Measurements from ENCODE around the gene CADPS2.

CADPS2 gene

DNA sequence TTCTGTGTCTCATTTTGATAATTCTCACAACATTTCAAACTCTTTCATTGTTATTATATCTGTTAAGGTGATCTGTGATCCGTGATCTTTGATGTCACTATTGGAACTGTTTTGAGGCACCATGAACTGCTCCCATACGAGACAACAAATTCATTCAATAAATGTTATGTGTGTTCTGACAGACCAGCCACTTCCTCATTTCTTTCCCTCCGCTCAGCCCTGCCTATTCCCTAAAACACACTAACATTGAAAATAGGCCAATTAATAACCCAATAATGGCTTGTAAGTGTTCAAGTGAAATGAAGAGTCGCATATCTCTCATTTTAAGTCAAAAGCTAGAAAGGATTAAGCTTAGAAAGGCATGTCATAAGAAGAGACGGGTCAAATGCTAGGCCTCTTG lies 232.6 kb downstream of the CADPS2 start:
- Histone ChIP-seq H3K27ac (replicated peaks) (no peak overlapping the region), H3K4me3 (replicated peaks; ENCODE audit: insufficient read depth, low read length) (no peak overlapping the region), H3K27me3 (ENCODE audit: insufficient read depth, poor library complexity, severe bottlenecking) (no peaks in the 10 kb centered on the region)
- TF ChIP-seq POLR2AphosphoS5 (IDR thresholded peaks at IDR 0.05; ENCODE audit: low read depth) (no peak), SPI1 (IDR thresholded peaks at IDR 0.05; ENCODE audit: borderline replicate concordance, low read depth) (peak; percentile 67; the same call in 1 of the 2 replicates), GABPA (IDR thresholded peaks at IDR 0.05; ENCODE audit: low read depth) (no peak)
- TF ChIP-seq, protein P1, sequence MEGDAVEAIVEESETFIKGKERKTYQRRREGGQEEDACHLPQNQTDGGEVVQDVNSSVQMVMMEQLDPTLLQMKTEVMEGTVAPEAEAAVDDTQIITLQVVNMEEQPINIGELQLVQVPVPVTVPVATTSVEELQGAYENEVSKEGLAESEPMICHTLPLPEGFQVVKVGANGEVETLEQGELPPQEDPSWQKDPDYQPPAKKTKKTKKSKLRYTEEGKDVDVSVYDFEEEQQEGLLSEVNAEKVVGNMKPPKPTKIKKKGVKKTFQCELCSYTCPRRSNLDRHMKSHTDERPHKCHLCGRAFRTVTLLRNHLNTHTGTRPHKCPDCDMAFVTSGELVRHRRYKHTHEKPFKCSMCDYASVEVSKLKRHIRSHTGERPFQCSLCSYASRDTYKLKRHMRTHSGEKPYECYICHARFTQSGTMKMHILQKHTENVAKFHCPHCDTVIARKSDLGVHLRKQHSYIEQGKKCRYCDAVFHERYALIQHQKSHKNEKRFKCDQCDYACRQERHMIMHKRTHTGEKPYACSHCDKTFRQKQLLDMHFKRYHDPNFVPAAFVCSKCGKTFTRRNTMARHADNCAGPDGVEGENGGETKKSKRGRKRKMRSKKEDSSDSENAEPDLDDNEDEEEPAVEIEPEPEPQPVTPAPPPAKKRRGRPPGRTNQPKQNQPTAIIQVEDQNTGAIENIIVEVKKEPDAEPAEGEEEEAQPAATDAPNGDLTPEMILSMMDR (IDR thresholded peaks at IDR 0.05; ENCODE audit: insufficient read depth, low read length), result no peak
- TF ChIP-seq, protein P2, sequence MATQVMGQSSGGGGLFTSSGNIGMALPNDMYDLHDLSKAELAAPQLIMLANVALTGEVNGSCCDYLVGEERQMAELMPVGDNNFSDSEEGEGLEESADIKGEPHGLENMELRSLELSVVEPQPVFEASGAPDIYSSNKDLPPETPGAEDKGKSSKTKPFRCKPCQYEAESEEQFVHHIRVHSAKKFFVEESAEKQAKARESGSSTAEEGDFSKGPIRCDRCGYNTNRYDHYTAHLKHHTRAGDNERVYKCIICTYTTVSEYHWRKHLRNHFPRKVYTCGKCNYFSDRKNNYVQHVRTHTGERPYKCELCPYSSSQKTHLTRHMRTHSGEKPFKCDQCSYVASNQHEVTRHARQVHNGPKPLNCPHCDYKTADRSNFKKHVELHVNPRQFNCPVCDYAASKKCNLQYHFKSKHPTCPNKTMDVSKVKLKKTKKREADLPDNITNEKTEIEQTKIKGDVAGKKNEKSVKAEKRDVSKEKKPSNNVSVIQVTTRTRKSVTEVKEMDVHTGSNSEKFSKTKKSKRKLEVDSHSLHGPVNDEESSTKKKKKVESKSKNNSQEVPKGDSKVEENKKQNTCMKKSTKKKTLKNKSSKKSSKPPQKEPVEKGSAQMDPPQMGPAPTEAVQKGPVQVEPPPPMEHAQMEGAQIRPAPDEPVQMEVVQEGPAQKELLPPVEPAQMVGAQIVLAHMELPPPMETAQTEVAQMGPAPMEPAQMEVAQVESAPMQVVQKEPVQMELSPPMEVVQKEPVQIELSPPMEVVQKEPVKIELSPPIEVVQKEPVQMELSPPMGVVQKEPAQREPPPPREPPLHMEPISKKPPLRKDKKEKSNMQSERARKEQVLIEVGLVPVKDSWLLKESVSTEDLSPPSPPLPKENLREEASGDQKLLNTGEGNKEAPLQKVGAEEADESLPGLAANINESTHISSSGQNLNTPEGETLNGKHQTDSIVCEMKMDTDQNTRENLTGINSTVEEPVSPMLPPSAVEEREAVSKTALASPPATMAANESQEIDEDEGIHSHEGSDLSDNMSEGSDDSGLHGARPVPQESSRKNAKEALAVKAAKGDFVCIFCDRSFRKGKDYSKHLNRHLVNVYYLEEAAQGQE (IDR thresholded peaks at IDR 0.05; ENCODE audit: insufficient replicate concordance, low read depth), result no peak
- no peak for DNase-seq (ENCODE audit: low read depth in 1 of 2, low spot score in 1 of 2)

DNA sequence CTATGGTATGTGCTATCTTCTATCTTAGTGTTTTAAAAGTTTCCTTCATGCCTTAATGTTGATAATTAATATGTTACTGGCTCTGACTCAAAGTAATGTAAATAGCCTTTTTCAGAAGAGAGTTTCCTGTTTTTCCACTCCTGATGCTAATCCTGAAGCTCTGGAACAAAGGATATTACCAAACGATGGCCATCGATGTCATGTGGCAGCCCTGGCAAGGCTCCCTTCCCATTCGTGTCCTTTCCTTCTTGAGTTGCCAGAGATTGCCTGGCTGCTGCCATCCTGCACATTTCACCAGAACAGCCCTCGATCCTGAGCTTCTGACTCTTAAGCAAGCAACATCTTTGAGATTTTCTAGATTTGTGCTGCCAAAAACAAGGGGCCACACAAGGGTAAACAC lies 233.4 kb downstream of the CADPS2 start:
- TF ChIP-seq GABPA (IDR thresholded peaks at IDR 0.05; ENCODE audit: low read depth), result no peak
- TF ChIP-seq, protein P2 (IDR thresholded peaks at IDR 0.05; ENCODE audit: insufficient replicate concordance, low read depth), result no peak
- TF ChIP-seq, protein P1 (IDR thresholded peaks at IDR 0.05; ENCODE audit: insufficient read depth, low read length), result no peak
- TF ChIP-seq POLR2AphosphoS5 (IDR thresholded peaks at IDR 0.05; ENCODE audit: low read depth), result no peak
- TF ChIP-seq SPI1 (IDR thresholded peaks at IDR 0.05; ENCODE audit: borderline replicate concordance, low read depth), result no peak
- Histone ChIP-seq H3K4me3 (replicated peaks; ENCODE audit: insufficient read depth, low read length) (no peak overlapping the region), H3K27me3 (ENCODE audit: insufficient read depth, poor library complexity, severe bottlenecking) (no peaks in the 10 kb centered on the region), H3K27ac (replicated peaks) (no peak overlapping the region)
- DNase-seq (ENCODE audit: low read depth in 1 of 2, low spot score in 1 of 2), result no peak

DNA sequence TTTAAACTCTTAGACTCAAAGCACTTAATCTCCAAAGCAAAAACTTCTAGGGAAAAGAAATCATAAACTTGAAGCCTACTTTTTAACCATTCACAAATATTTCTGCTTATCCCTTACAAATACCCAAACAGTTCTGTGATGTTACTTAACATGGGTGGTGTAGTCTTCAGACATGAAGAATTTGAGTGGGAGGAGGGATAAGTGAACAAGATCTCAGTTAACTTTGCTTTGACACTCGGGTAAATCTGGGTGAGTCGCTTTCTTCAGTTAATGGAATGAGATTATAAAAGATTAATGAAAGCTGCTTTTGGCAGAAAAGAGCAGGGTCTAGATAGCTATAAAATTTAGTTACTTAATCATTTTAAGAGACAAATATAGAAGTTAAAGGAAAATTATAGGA lies 234.8 kb downstream of the CADPS2 start:
- TF ChIP-seq POLR2AphosphoS5 (IDR thresholded peaks at IDR 0.05; ENCODE audit: low read depth) (no peak), SPI1 (IDR thresholded peaks at IDR 0.05; ENCODE audit: borderline replicate concordance, low read depth) (no peak), GABPA (IDR thresholded peaks at IDR 0.05; ENCODE audit: low read depth) (no peak)
- TF ChIP-seq, protein P1 (IDR thresholded peaks at IDR 0.05; ENCODE audit: insufficient read depth, low read length), result no peak
- TF ChIP-seq, protein P2 (IDR thresholded peaks at IDR 0.05; ENCODE audit: insufficient replicate concordance, low read depth), result no peak

More for the DNA sequence above, 234.8 kb downstream of the CADPS2 start:
- Histone ChIP-seq H3K27me3 (ENCODE audit: insufficient read depth, poor library complexity, severe bottlenecking) (no peaks in the 10 kb centered on the region), H3K4me3 (replicated peaks; ENCODE audit: insufficient read depth, low read length) (no peak overlapping the region), H3K27ac (replicated peaks) (no peak overlapping the region)
- DNase-seq (ENCODE audit: low read depth in 1 of 2, low spot score in 1 of 2), result no peak

All from HL-60 (cell line).